ENCODE measurements around the gene PEF1.

Gene PEF1

GRCh38 chr1:31652891-31653499 is 8.3 kb upstream of the PEF1 start:
- DNase-seq = no peak

GRCh38 chr1:31651766-31652165 is 7.1 kb upstream of the PEF1 start:
- no peak for DNase-seq

GRCh38 chr1:31651089-31651420 is 6.4 kb upstream of the PEF1 start:
- no peak for DNase-seq

- DNase-seq = no peak
Measured at GRCh38 chr1:31650161-31651088, 5.7 kb upstream of the PEF1 start.

GRCh38 chr1:31648641-31649357 is 4.1 kb upstream of the PEF1 start:
- no peak for DNase-seq

- DNase-seq = no peak
Measured at GRCh38 chr1:31648190-31648589, 3.5 kb upstream of the PEF1 start.

- DNase-seq = no peak
Measured at GRCh38 chr1:31647106-31647505, 2.4 kb upstream of the PEF1 start.

- no peak for DNase-seq
Measured at GRCh38 chr1:31646259-31646960, 1.7 kb upstream of the PEF1 start.

GRCh38 chr1:31645274-31645568 is 545 bp upstream of the PEF1 start:
- no peak for DNase-seq

GRCh38 chr1:31643976-31644559 is 608 bp downstream of the PEF1 start:
- DNase-seq = no peak

GRCh38 chr1:31642897-31643296 is 1.8 kb downstream of the PEF1 start:
- DNase-seq = no peak

- no peak for DNase-seq
Measured at GRCh38 chr1:31642366-31642765, 2.3 kb downstream of the PEF1 start.

GRCh38 chr1:31640964-31641363 is 3.7 kb downstream of the PEF1 start:
- DNase-seq = no peak

- DNase-seq = no peak
Measured at GRCh38 chr1:31640179-31640578, 4.5 kb downstream of the PEF1 start.

- DNase-seq = no peak
Measured at GRCh38 chr1:31639543-31639942, 5.1 kb downstream of the PEF1 start.

- DNase-seq = no peak
Measured at GRCh38 chr1:31637915-31638673, 6.6 kb downstream of the PEF1 start.

- peak; percentile 13 to 17 for DNase-seq
Measured at GRCh38 chr1:31633117-31633516, 11.6 kb downstream of the PEF1 start.

- no peak for DNase-seq
Measured at GRCh38 chr1:31632649-31633048, 12.0 kb downstream of the PEF1 start.

GRCh38 chr1:31628931-31629556 is 15.6 kb downstream of the PEF1 start:
- no peak for DNase-seq

GRCh38 chr1:31627930-31628559 is 16.6 kb downstream of the PEF1 start:
- DNase-seq = no peak

GRCh38 chr1:31627301-31627929 is 17.3 kb downstream of the PEF1 start:
- no peak for DNase-seq

Measured in activated CD4-positive, alpha-beta T cell treated with anti-CD3 and anti-CD28 coated beads, Interleukin-2, amount 50 U/mL, for 4 hours (primary cell).